ENCODE data around the gene PCDHGA12.

The PCDHGA12 gene

DNA sequence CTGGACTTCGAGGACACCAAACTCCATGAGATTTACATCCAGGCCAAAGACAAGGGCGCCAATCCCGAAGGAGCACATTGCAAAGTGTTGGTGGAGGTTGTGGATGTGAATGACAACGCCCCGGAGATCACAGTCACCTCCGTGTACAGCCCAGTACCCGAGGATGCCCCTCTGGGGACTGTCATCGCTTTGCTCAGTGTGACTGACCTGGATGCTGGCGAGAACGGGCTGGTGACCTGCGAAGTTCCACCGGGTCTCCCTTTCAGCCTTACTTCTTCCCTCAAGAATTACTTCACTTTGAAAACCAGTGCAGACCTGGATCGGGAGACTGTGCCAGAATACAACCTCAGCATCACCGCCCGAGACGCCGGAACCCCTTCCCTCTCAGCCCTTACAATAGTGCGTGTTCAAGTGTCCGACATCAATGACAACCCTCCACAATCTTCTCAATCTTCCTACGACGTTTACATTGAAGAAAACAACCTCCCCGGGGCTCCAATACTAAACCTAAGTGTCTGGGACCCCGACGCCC, 46.8 kb downstream of the PCDHGA12 start:
- CTCF ChIA-PET: interaction anchor here (1.0 to 2.3 kb wide), 6 partner anchors 12 to 56 kb away, joined by 3 to 16 read pairs (median 8); partner anchors contain the start of gene PCDHGA11
- TF ChIP-seq GLI4 (tag by site-specific recombination; IDR thresholded peaks at IDR 0.05) (no peak), ZNF600 (tag by site-specific recombination; IDR thresholded peaks at IDR 0.05) (no peak), ZNF830 (tag by site-specific recombination; IDR thresholded peaks at IDR 0.05; ENCODE audit: low read depth) (no peak), ZNF121 (tag by site-specific recombination; IDR thresholded peaks at IDR 0.05) (no peak), ZNF585B (tag by site-specific recombination; IDR thresholded peaks at IDR 0.05) (no peak), ZNF624 (tag by site-specific recombination; IDR thresholded peaks at IDR 0.05) (no peak), ZNF341 (tag by site-specific recombination; IDR thresholded peaks at IDR 0.05; ENCODE audit: low read depth) (no peak), ZNF24 (tag by site-specific recombination; IDR thresholded peaks at IDR 0.05) (no peak), ZNF658 (tag by site-specific recombination; IDR thresholded peaks at IDR 0.05) (no peak), ZNF169 (tag by site-specific recombination; IDR thresholded peaks at IDR 0.05) (no peak), ZSCAN23 (tag by site-specific recombination; IDR thresholded peaks at IDR 0.05) (no peak), ZFP37 (tag by site-specific recombination; IDR thresholded peaks at IDR 0.05) (no peak), ZNF521 (tag by site-specific recombination; IDR thresholded peaks at IDR 0.05) (no peak)
- TF ChIP-seq, protein P1, sequence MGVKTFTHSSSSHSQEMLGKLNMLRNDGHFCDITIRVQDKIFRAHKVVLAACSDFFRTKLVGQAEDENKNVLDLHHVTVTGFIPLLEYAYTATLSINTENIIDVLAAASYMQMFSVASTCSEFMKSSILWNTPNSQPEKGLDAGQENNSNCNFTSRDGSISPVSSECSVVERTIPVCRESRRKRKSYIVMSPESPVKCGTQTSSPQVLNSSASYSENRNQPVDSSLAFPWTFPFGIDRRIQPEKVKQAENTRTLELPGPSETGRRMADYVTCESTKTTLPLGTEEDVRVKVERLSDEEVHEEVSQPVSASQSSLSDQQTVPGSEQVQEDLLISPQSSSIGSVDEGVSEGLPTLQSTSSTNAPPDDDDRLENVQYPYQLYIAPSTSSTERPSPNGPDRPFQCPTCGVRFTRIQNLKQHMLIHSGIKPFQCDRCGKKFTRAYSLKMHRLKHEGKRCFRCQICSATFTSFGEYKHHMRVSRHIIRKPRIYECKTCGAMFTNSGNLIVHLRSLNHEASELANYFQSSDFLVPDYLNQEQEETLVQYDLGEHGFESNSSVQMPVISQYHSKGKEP (tag by site-specific recombination; IDR thresholded peaks at IDR 0.05): no peak
- TF ChIP-seq, protein P2, sequence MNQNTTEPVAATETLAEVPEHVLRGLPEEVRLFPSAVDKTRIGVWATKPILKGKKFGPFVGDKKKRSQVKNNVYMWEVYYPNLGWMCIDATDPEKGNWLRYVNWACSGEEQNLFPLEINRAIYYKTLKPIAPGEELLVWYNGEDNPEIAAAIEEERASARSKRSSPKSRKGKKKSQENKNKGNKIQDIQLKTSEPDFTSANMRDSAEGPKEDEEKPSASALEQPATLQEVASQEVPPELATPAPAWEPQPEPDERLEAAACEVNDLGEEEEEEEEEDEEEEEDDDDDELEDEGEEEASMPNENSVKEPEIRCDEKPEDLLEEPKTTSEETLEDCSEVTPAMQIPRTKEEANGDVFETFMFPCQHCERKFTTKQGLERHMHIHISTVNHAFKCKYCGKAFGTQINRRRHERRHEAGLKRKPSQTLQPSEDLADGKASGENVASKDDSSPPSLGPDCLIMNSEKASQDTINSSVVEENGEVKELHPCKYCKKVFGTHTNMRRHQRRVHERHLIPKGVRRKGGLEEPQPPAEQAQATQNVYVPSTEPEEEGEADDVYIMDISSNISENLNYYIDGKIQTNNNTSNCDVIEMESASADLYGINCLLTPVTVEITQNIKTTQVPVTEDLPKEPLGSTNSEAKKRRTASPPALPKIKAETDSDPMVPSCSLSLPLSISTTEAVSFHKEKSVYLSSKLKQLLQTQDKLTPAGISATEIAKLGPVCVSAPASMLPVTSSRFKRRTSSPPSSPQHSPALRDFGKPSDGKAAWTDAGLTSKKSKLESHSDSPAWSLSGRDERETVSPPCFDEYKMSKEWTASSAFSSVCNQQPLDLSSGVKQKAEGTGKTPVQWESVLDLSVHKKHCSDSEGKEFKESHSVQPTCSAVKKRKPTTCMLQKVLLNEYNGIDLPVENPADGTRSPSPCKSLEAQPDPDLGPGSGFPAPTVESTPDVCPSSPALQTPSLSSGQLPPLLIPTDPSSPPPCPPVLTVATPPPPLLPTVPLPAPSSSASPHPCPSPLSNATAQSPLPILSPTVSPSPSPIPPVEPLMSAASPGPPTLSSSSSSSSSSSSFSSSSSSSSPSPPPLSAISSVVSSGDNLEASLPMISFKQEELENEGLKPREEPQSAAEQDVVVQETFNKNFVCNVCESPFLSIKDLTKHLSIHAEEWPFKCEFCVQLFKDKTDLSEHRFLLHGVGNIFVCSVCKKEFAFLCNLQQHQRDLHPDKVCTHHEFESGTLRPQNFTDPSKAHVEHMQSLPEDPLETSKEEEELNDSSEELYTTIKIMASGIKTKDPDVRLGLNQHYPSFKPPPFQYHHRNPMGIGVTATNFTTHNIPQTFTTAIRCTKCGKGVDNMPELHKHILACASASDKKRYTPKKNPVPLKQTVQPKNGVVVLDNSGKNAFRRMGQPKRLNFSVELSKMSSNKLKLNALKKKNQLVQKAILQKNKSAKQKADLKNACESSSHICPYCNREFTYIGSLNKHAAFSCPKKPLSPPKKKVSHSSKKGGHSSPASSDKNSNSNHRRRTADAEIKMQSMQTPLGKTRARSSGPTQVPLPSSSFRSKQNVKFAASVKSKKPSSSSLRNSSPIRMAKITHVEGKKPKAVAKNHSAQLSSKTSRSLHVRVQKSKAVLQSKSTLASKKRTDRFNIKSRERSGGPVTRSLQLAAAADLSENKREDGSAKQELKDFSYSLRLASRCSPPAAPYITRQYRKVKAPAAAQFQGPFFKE (tag by site-specific recombination; IDR thresholded peaks at IDR 0.05; ENCODE audit: borderline replicate concordance): no peak
- Histone ChIP-seq H3K27ac (ENCODE audit: extremely low read depth, low read depth, low read length) (no peak overlapping the region), H3K36me3 (ENCODE audit: control insufficient read depth in 2 of 2, insufficient read depth in 1 of 2, low read length in 2 of 2) (no peaks in the 10 kb centered on the region), H3K9me3 (ENCODE audit: control insufficient read depth, insufficient read depth, low read depth, low read length) (no peaks in the 10 kb centered on the region), H3K4me3 (ENCODE audit: low read depth, low read length) (peak overlapping the region; percentile 44; the same call in 1 of the 2 replicates), H3K4me1 (ENCODE audit: control insufficient read depth, insufficient read depth, low read length) (0 out of 2 replicates have a peak, but pooled peaks cover 4% of the 10 kb centered on the region)
- POLR2A ChIA-PET: interaction anchor here (0.8 to 1.8 kb wide), 4 partner anchors 8 to 37 kb away, joined by 3 to 11 read pairs (median 7); partner anchors contain the start of genes PCDHGC4 and PCDHGC5

DNA sequence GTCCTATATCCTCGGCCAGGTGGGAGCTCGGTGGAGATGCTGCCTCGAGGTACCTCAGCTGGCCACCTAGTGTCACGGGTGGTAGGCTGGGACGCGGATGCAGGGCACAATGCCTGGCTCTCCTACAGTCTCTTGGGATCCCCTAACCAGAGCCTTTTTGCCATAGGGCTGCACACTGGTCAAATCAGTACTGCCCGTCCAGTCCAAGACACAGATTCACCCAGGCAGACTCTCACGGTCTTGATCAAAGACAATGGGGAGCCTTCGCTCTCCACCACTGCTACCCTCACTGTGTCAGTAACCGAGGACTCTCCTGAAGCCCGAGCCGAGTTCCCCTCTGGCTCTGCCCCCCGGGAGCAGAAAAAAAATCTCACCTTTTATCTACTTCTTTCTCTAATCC, 47.5 kb downstream of the PCDHGA12 start:
- ChIA-PET POLR2A (no interaction called here), CTCF (interaction anchor here (0.5 to 2.3 kb wide), 4 partner anchors 47 to 80 kb away, joined by 3 to 11 read pairs (median 5); partner anchors contain the start of gene PCDHGA11)
- Histone ChIP-seq H3K27ac (ENCODE audit: extremely low read depth, low read depth, low read length) (no peak overlapping the region), H3K9me3 (ENCODE audit: control insufficient read depth, insufficient read depth, low read depth, low read length) (no peaks in the 10 kb centered on the region), H3K4me1 (ENCODE audit: control insufficient read depth, insufficient read depth, low read length) (0 out of 2 replicates have a peak, but pooled peaks cover 4% of the 10 kb centered on the region), H3K4me3 (ENCODE audit: low read depth, low read length) (no peak overlapping the region), H3K36me3 (ENCODE audit: control insufficient read depth in 2 of 2, insufficient read depth in 1 of 2, low read length in 2 of 2) (no peaks in the 10 kb centered on the region)
- TF ChIP-seq GLIS1 (tag by site-specific recombination; IDR thresholded peaks at IDR 0.05) (no peak), ZNF248 (tag by site-specific recombination; IDR thresholded peaks at IDR 0.05) (no peak), ZNF391 (tag by site-specific recombination; IDR thresholded peaks at IDR 0.05; ENCODE audit: borderline replicate concordance, low read depth) (no peak), OVOL3 (tag by site-specific recombination; IDR thresholded peaks at IDR 0.05) (no peak), ZBTB20 (tag by site-specific recombination; IDR thresholded peaks at IDR 0.05) (no peak), ZNF664 (tag by site-specific recombination; IDR thresholded peaks at IDR 0.05) (no peak)
- TF ChIP-seq, protein P3, sequence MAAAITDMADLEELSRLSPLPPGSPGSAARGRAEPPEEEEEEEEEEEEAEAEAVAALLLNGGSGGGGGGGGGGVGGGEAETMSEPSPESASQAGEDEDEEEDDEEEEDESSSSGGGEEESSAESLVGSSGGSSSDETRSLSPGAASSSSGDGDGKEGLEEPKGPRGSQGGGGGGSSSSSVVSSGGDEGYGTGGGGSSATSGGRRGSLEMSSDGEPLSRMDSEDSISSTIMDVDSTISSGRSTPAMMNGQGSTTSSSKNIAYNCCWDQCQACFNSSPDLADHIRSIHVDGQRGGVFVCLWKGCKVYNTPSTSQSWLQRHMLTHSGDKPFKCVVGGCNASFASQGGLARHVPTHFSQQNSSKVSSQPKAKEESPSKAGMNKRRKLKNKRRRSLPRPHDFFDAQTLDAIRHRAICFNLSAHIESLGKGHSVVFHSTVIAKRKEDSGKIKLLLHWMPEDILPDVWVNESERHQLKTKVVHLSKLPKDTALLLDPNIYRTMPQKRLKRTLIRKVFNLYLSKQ (tag by site-specific recombination; IDR thresholded peaks at IDR 0.05; ENCODE audit: borderline replicate concordance): no peak
- TF ChIP-seq, protein P4, sequence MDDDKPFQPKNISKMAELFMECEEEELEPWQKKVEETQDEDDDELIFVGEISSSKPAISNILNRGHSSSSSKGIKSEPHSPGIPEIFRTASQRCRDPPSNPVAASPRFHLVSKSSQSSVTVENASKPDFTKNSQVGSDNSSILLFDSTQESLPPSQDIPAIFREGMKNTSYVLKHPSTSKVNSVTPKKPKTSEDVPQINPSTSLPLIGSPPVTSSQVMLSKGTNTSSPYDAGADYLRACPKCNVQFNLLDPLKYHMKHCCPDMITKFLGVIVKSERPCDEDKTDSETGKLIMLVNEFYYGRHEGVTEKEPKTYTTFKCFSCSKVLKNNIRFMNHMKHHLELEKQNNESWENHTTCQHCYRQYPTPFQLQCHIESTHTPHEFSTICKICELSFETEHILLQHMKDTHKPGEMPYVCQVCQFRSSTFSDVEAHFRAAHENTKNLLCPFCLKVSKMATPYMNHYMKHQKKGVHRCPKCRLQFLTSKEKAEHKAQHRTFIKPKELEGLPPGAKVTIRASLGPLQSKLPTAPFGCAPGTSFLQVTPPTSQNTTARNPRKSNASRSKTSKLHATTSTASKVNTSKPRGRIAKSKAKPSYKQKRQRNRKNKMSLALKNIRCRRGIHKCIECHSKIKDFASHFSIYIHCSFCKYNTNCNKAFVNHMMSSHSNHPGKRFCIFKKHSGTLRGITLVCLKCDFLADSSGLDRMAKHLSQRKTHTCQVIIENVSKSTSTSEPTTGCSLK (tag by site-specific recombination; IDR thresholded peaks at IDR 0.05): no peak

All from HEK293 (cell line).